Stimulated activated CD4-positive, alpha-beta T cell treated with anti-CD3 and anti-CD28 coated beads, Interleukin-1b, Interleukin-23, amount 100 ng/mL, for 24 hours (primary cell): ENCODE data around the gene CSAD.
"Not testable (repeated sequence)": the region's sequence is repeated elsewhere in the genome, so short reads cannot be mapped to it uniquely, and the experiment has no call there.

ENCODE experiments used
- DNase-seq, 4 experiments: peaks; one replicate each; pipeline ENCODE4 v3.0.0-alpha.2; 2020; ENCODE audit warnings: low read depth in 4 of 4, low spot score in 1 of 4

The CSAD gene

GRCh38 chr12:53218551-53219291 lies 38.0 kb upstream of the CSAD start:
- no peak for DNase-seq

- DNase-seq: no peak
Observed at GRCh38 chr12:53217931-53218307, 37.2 kb upstream of the CSAD start.

GRCh38 chr12:53217051-53217930 lies 36.6 kb upstream of the CSAD start:
- DNase-seq: peak in 1 of 4 experiments; percentile 46

- no peak for DNase-seq
Observed at GRCh38 chr12:53215497-53215896, 34.8 kb upstream of the CSAD start.

- no peak for DNase-seq
Observed at GRCh38 chr12:53214687-53215455, 34.1 kb upstream of the CSAD start.

- no peak for DNase-seq
Observed at GRCh38 chr12:53214221-53214620, 33.5 kb upstream of the CSAD start.

- DNase-seq: peak; percentile 74 to 81 (median 78)
Observed at GRCh38 chr12:53213348-53213747, 32.6 kb upstream of the CSAD start.

GRCh38 chr12:53212931-53213330 lies 32.2 kb upstream of the CSAD start:
- DNase-seq: no peak

GRCh38 chr12:53211476-53212381 lies 31.0 kb upstream of the CSAD start:
- no peak for DNase-seq

- DNase-seq: no peak
Observed at GRCh38 chr12:53210843-53211242, 30.1 kb upstream of the CSAD start.

GRCh38 chr12:53208877-53209463 lies 28.2 kb upstream of the CSAD start:
- DNase-seq: no peak

- DNase-seq: no peak
Observed at GRCh38 chr12:53208435-53208834, 27.7 kb upstream of the CSAD start.

GRCh38 chr12:53207042-53207441 lies 26.3 kb upstream of the CSAD start, which contains the start of gene ITGB7:
Gene ITGB7, minus strand, starts transcription at chr12:53207251. Its CDS starts 6,808 bp downstream, at chr12:53200443.
- peak in 1 of 4 experiments; percentile 40 for DNase-seq

GRCh38 chr12:53205747-53206419 lies 25.2 kb upstream of the CSAD start:
- peak in 2 of 4 experiments; percentile 42 to 73 for DNase-seq

- no peak for DNase-seq
Observed at GRCh38 chr12:53204351-53204750, 23.6 kb upstream of the CSAD start.

GRCh38 chr12:53202316-53202715 lies 21.6 kb upstream of the CSAD start:
- DNase-seq: not testable (repeated sequence)

- DNase-seq: no peak
Observed at GRCh38 chr12:53201639-53202038, 20.9 kb upstream of the CSAD start.

GRCh38 chr12:53201177-53201541 lies 20.4 kb upstream of the CSAD start:
- no peak for DNase-seq

GRCh38 chr12:53200458-53201176 lies 19.9 kb upstream of the CSAD start:
- DNase-seq: no peak
